COR-L47 (cell line): ENCODE data around the gene DKKL1.

Experiments
- DNase-seq: peaks from one replicate; lab custom pipeline; 2025; lab: John Stamatoyannopoulos, UW

DKKL1 gene

GRCh38 chr19:49422407-49423070 lies 58.9 kb downstream of the DKKL1 start:
- no peak for DNase-seq

GRCh38 chr19:49423071-49423984 lies 59.7 kb downstream of the DKKL1 start, which contains the start of gene PTH2:
Gene PTH2, minus strand, starts transcription at chr19:49423441. Its CDS starts 102 bp downstream, at chr19:49423339.
- DNase-seq = no peak

- DNase-seq = no peak
Observed at GRCh38 chr19:49423985-49424303, 60.3 kb downstream of the DKKL1 start.
